KBM-7 (cell line): ENCODE data around the gene RAB33A.

Source experiments
- DNase-seq: peaks from one replicate; pipeline ENCODE4 v3.0.0-alpha.2; 2015
- in situ Hi-C: fragments of 300-500 bp; cut with MboI; formaldehyde crosslinking; loops from 2 replicates; pipeline ENCODE4 v1.14.3; 2020; ENCODE audit warnings: low sequenced_read_pairs, low pct_unique_long_range_greater_than_20kb, mixed read lengths

Gene RAB33A

GRCh38 chrX:130171446-130172126, at the start of gene RAB33A:
Gene RAB33A, plus strand, starts transcription at chrX:130171962. Its CDS starts 101 bp downstream, at chrX:130172063.
- peak; percentile 61 for DNase-seq
- in situ Hi-C loops, result no loop called here

- DNase-seq, result no peak
- in situ Hi-C loops, result no loop called here
These were observed 47.2 kb upstream of the RAB33A start for GRCh38 chrX:130124577-130124976.

- in situ Hi-C loops, result no loop called here
- no peak for DNase-seq
These were observed 46.5 kb upstream of the RAB33A start for GRCh38 chrX:130125091-130125874.

- no peak for DNase-seq
- in situ Hi-C loops, result no loop called here
These were observed 40.8 kb upstream of the RAB33A start for GRCh38 chrX:130130990-130131389.

GRCh38 chrX:130136496-130136895, 35.3 kb upstream of the RAB33A start:
- DNase-seq, result no peak
- in situ Hi-C loops, result no loop called here

GRCh38 chrX:130136961-130137360, 34.8 kb upstream of the RAB33A start:
- in situ Hi-C loops, result no loop called here
- DNase-seq, result no peak

GRCh38 chrX:130139474-130140201, 32.1 kb upstream of the RAB33A start:
- in situ Hi-C loops, result no loop called here
- DNase-seq, result peak; percentile 71

- in situ Hi-C loops, result no loop called here
- no peak for DNase-seq
These were observed 27.3 kb upstream of the RAB33A start for GRCh38 chrX:130144509-130144908.

- in situ Hi-C loops, result no loop called here
- DNase-seq, result no peak
These were observed 26.6 kb upstream of the RAB33A start for GRCh38 chrX:130145123-130145522.

GRCh38 chrX:130147631-130148030, 24.1 kb upstream of the RAB33A start:
- in situ Hi-C loops, result no loop called here
- DNase-seq, result peak; percentile 24

- in situ Hi-C loops, result no loop called here
- DNase-seq, result no peak
These were observed 16.2 kb upstream of the RAB33A start for GRCh38 chrX:130155564-130155963.

- in situ Hi-C loops, result no loop called here
- no peak for DNase-seq
These were observed 13.5 kb upstream of the RAB33A start for GRCh38 chrX:130158311-130158710.

- in situ Hi-C loops, result no loop called here
- DNase-seq, result no peak
These were observed 12.0 kb upstream of the RAB33A start for GRCh38 chrX:130159776-130160175.

- DNase-seq, result no peak
- in situ Hi-C loops, result no loop called here
These were observed 9.5 kb upstream of the RAB33A start for GRCh38 chrX:130162094-130162735.

- no peak for DNase-seq
- in situ Hi-C loops, result no loop called here
These were observed 8.4 kb upstream of the RAB33A start for GRCh38 chrX:130163398-130163797.

GRCh38 chrX:130165181-130165702, 6.5 kb upstream of the RAB33A start:
- in situ Hi-C loops, result no loop called here

GRCh38 chrX:130165703-130166502, 5.9 kb upstream of the RAB33A start, which contains the start of gene AIFM1:
Gene AIFM1, minus strand, starts transcription at chrX:130165841. Its CDS starts 185 bp downstream, at chrX:130165656.
- in situ Hi-C loops, result no loop called here

More at GRCh38 chrX:130165181-130165702, 6.5 kb upstream of the RAB33A start:
- no peak for DNase-seq

GRCh38 chrX:130166503-130166777, 5.3 kb upstream of the RAB33A start:
- in situ Hi-C loops, result no loop called here
- DNase-seq, result no peak

More at GRCh38 chrX:130165703-130166502, 5.9 kb upstream of the RAB33A start, which contains the start of gene AIFM1:
- DNase-seq, result peak; percentile 99
